Stimulated activated CD8-positive, alpha-beta memory T cell treated with anti-CD3 and anti-CD28 coated beads, Interleukin-15, amount 100 ng/mL, for 48 hours (primary cell): ENCODE data around the gene DLEC1.
A peak's percentile ranks its signal among the peaks of the same experiment; 100 is the strongest.

Experiments used
- DNase-seq, 2 donors: peaks; one replicate each; pipeline ENCODE4 v3.0.0-alpha.2; 2020; ENCODE audit warnings: low read depth in 2 of 2

The DLEC1 gene

GRCh38 chr3:38136777-38137614 is 98.0 kb downstream of the DLEC1 start, which contains the start of gene ACAA1:
Gene ACAA1 (minus strand): TSS chr3:38137127. CDS start chr3:38137035, 92 bp downstream.
- peak; percentile 98 to 99 for DNase-seq

GRCh38 chr3:38137615-38138348 is 98.8 kb downstream of the DLEC1 start:
- no peak for DNase-seq

- DNase-seq, result peak; percentile 81 to 83
These were observed 99.6 kb downstream of the DLEC1 start, which contains the start of gene MYD88 for GRCh38 chr3:38138349-38139190. Gene MYD88 (plus strand): TSS chr3:38138661. CDS start chr3:38138701, 40 bp downstream.

DNA sequence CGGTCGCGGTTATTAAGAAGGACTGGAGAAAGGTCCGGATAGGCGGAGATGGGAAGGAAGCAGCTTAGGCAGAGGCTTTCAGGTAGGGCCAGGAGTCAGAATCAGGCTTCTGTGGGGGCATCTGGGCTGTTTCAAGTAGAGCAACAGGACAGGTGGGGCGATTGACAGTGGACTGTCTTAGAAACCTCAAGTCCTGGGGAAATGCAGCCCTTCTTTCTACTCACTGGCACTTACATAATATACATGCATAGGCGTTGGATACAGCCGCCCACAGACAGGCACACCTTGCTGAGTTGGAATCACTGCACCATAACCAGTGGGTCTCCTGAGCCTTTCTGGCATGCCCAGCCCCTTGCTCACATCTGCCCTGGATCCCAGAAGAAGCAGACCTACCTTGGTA is 100.2 kb downstream of the DLEC1 start:
- no peak for DNase-seq

GRCh38 chr3:38139652-38140051 is 100.6 kb downstream of the DLEC1 start:
- DNase-seq, result no peak

DNA sequence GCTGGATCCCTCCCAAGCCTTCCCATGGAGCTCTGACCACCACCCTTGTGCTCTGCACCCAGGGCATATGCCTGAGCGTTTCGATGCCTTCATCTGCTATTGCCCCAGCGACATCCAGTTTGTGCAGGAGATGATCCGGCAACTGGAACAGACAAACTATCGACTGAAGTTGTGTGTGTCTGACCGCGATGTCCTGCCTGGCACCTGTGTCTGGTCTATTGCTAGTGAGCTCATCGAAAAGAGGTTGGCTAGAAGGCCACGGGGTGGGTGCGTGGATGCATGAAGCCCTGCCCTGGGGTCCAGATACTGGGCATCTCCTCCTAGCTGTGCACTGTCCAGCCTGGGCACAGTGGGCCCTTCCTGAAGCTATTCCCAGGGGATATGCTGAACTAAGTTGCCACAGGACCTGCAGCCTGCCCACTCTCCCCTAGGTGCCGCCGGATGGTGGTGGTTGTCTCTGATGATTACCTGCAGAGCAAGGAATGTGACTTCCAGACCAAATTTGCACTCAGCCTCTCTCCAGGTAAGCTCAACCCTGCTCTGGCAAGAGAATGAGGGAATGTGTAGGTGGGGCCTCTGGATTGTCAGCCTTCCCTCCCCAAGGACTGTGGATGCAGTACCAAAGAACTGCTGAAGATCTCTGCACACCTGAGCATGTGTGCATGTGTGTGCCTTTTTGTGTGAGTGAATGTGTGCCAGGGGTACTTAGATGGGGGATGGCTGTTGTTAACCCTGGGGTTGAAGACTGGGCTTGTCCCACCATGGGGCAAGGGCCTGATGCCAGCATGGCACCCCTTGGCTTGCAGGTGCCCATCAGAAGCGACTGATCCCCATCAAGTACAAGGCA is 101.5 kb downstream of the DLEC1 start:
- no peak for DNase-seq

- DNase-seq, result no peak
These were observed 102.4 kb downstream of the DLEC1 start for GRCh38 chr3:38141173-38141951.

GRCh38 chr3:38141952-38142273 is 102.9 kb downstream of the DLEC1 start:
- no peak for DNase-seq

DNA sequence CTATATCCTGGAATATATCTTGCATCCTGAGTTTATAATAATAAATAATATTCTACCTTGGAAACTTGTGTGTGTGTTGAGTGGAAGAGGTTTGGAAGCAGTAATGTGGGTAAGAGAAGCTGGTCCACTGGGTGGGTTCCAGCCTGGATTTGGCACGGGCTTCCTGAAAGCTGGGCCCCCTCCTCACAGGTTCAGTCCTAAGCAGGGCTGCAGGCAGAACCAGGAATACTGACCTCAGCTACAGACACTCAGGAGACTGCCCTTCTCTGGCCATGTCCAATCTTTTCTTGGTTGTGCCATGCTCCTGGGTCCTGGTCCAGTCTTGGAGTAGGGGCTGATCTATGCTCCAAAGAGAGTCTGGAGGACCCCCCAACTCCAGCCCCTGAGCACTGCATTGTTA is 104.0 kb downstream of the DLEC1 start:
- DNase-seq, result no peak

GRCh38 chr3:38143511-38143910 is 104.5 kb downstream of the DLEC1 start:
- DNase-seq, result no peak

GRCh38 chr3:38146504-38146903 is 107.5 kb downstream of the DLEC1 start:
- DNase-seq, result no peak

DNA sequence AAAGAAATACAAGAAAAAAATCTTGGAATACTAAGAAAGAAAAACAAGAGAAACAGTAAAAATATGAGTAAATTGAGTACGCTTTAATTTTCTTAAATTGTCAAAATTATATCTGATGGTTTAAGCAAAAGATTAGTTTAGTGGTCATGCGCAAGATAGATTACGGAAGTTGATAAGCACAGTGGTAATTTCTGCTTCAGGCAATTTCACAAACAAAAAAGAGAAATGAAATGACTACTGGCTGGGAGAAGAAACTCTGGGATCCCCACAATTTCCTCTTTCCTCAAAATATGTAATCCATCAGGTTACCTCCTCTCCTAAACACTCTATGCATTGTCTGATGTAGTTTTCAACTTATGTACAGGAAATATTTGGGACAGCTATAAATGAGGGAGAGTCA is 108.4 kb downstream of the DLEC1 start:
- no peak for DNase-seq

GRCh38 chr3:38148311-38148882 is 109.4 kb downstream of the DLEC1 start:
- DNase-seq, result no peak

DNA sequence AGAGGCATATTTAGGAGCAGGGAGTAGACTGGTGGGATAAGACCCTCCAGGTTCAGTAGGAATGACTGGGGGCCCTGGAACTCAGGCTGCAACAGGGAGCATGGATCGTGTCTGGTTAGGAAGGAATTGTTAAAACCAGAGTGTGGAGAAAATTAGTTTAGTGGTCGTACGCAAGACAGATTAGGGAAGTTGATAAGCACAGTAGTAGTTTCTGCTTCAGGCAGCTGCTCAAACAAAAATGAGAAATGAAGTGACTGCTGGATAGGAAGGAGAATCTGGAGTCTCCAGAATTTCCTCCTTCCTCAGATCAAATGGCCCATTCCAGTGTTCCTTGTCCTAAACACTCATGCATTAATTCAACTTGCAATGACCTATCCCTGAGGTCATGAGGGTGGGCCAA is 110.7 kb downstream of the DLEC1 start:
- no peak for DNase-seq

DNA sequence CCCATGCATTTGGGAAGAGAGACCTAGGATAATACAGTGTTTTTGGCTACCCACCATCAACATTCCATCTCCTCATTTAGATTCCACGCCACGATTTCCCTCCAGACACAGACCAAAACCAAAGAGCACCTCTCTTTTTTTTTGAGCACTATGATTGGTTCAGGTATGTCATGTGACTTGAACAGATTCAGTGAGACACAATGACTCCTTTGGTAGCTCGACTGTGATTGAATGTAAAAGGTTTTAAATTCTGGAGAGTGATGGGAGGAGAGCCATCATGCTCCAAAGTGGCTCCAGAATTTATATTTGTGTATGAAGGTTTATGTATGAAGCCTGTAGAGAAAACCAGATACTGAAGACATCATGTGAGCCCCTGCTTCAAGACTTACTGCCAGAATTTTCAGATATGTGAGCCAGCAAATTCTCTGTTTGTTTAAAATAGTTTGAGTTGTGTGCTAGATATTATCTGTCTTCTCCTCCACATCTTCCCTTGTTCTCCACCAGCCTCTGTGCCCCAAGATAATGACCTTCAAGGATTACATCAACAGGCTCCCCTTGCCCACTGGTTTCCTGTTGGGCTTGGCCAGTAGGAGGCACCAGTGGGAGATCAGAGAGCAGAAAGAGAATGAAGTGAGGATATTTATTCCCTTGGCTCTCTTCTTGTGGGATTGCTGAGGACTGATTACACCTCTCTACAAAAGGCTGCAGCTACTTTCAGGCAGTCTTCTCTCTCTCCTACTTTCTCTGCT is 111.9 kb downstream of the DLEC1 start:
- no peak for DNase-seq

- DNase-seq, result no peak
These were observed 112.8 kb downstream of the DLEC1 start for GRCh38 chr3:38151667-38152265.

DNA sequence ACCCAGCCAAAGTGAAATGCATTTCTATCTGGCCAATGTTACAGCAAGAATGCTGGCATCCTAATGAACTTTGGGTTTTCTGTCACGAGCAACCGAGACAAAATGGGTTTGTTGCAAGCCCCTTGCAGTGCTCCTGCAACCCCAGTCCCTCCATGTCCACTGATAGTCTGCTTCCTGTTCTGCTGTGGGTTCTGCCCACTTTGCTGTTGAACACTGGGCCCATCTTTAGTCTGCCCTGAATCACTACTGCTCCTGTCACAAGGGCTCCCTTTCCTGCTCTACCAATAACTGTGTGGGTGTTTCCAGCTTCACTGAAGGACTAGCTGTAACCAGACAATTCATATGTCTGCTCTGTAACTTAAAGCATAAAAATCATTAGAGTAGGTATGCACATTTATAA is 113.6 kb downstream of the DLEC1 start:
- DNase-seq, result no peak

- no peak for DNase-seq
These were observed 114.2 kb downstream of the DLEC1 start for GRCh38 chr3:38153221-38153620.

DNA sequence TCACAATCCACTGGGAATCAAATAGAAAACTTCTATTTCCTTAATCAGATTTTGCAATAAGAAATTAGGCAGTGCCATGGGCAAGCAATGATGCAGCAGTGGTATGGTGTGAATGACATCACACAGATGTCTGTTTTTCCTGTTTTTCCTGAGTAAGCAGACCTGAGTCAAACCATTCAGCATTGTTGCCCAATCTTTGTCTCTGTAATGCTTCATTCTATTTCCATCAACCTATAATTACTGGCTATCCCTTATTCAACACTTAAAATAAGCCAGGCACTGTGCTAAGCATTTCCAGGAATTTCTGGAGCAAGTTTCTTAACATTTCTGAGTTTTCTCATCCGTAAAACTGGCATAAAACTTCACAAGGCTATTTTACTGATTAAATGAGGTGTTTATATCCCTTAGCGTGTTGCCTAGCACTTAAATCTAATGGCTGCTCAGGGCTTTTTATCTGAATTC is 115.1 kb downstream of the DLEC1 start:
- DNase-seq, result no peak
